Muscle layer of duodenum (tissue), 2 donors: ENCODE data around the gene SMPD3.
"Not testable (repeated sequence)": the region's sequence is repeated elsewhere in the genome, so short reads cannot be mapped to it uniquely, and the experiment has no call there.

ENCODE experiments used
- H3K27ac ChIP-seq: one replicate; pipeline ENCODE4 v1.7.0; 2013; ENCODE audit warnings: mild to moderate bottlenecking, low read length
- H3K27me3 ChIP-seq: one replicate; pipeline ENCODE4 v1.7.0; 2013; ENCODE audit warnings: low read depth, mild to moderate bottlenecking, control low read depth, low read length
- H3K36me3 ChIP-seq, 2 donors: one replicate each; pipeline ENCODE4 v1.7.0; 2013; ENCODE audit warnings: low read length in 2 of 2, control low read depth in 1 of 2, mild to moderate bottlenecking in 1 of 2; ENCODE audit not compliant: insufficient read depth in 2 of 2, control insufficient read depth in 1 of 2
- H3K4me1 ChIP-seq, 2 donors: one replicate each; pipeline ENCODE4 v1.7.0; 2013; ENCODE audit warnings: low read length in 2 of 2, mild to moderate bottlenecking in 2 of 2, control low read depth in 1 of 2, moderate library complexity in 1 of 2; ENCODE audit not compliant: insufficient read depth in 2 of 2, control insufficient read depth in 1 of 2
- H3K4me3 ChIP-seq, 2 donors: one replicate each; pipeline ENCODE4 v1.7.0; 2013; ENCODE audit warnings: low read length in 2 of 2, low read depth in 1 of 2, mild to moderate bottlenecking in 1 of 2
- H3K9me3 ChIP-seq, 2 donors: one replicate each; pipeline ENCODE4 v1.7.0; 2013; ENCODE audit warnings: low read length in 2 of 2, control low read depth in 1 of 2, mild to moderate bottlenecking in 1 of 2; ENCODE audit not compliant: control insufficient read depth in 1 of 2
- donor health status: healthy.

The SMPD3 gene

DNA sequence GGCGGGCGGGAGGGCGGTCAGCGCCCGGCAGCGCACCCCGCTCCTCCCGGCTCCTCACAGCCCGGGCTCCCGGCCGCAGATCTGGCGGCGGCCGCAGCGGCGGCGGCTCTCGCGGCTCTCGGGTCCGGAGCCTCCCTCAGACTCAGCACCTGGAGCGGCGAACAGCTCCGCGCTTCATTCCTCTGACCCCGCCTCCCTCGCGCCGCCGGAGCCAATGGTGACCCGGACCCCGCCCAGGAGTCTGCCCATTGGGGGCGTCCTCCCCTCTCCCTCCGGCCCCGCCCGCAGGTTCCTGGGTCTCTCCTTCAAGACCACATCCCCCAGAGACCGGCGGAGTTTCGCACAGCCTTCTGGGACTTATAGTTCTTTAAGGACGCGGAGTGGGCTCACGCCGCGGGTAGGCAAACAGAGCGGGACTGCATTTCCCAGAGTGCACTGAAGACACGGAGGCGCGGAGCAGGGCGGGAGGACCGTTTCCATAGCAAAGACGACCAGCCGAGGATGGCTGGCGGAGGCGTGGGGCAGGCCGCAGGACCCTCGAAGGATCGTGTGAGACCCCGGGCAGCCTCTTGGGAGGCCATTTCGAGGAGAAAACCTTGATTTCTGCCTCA is at the start of gene SMPD3:
SMPD3 (minus strand) TSS at position 149 of the 611 bp plus-strand sequence. CDS start 76,327 bp downstream, outside the sequence.
- peak within 1 kb of the TSS; percentile 64 to 83 for H3K4me3 ChIP-seq
- no peaks in the 10 kb centered on the region for H3K9me3 ChIP-seq
- H3K27ac ChIP-seq: no peak within 1 kb of the TSS
- peaks cover 0 to 24% of the 10 kb centered on the region in 2 donors for H3K4me1 ChIP-seq
- H3K27me3 ChIP-seq: peaks cover 4% of the 10 kb centered on the region
- H3K36me3 ChIP-seq: no peaks in the 10 kb centered on the region

DNA sequence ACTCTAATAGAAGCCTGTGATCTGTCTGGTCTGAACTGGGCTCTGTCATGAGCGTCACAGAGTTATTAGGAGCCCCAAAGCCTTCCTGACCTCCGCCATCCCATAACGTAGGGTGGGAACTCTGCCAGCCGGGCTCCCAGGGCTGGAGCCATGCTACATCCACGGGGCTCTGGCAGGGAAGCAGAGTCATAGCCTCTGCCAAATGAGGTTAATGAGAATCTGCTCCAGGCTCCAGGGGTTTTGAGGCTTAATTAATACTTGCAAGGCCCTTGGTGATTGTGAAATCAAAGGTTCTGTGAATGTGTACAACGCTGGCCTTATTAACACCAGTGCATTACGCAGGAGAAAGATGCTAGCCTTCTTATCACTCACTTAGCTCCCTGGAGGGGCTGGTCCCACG is 48.4 kb upstream of the SMPD3 start:
- H3K36me3 ChIP-seq: no peaks in the 10 kb centered on the region
- H3K27ac ChIP-seq: no peak overlapping the region
- H3K9me3 ChIP-seq: no peaks in the 10 kb centered on the region
- no peaks in the 10 kb centered on the region for H3K27me3 ChIP-seq
- H3K4me1 ChIP-seq: no peaks in the 10 kb centered on the region
- no peak overlapping the region for H3K4me3 ChIP-seq

DNA sequence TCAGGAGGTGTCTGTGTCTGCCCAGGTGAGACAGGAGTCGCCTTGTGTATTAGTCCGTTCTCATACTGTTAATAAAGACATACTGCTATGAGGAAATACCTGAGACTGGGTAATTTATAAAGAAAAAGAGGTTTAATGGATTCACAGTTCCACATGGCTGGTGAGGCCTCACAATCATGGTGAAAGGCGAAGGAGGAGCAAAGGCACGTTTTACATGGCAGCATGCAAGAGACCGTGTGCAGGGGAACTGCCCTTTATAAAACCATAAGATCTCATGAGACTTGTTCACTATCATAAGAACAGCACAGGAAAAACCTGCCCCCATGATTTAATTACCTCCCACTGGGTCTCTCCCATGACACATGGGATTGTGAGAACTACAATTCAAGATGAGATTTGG is 46.0 kb upstream of the SMPD3 start:
- H3K27me3 ChIP-seq, H3K27ac ChIP-seq, H3K36me3 ChIP-seq, H3K4me1 ChIP-seq, H3K9me3 ChIP-seq, H3K4me3 ChIP-seq: not testable (repeated sequence)

DNA sequence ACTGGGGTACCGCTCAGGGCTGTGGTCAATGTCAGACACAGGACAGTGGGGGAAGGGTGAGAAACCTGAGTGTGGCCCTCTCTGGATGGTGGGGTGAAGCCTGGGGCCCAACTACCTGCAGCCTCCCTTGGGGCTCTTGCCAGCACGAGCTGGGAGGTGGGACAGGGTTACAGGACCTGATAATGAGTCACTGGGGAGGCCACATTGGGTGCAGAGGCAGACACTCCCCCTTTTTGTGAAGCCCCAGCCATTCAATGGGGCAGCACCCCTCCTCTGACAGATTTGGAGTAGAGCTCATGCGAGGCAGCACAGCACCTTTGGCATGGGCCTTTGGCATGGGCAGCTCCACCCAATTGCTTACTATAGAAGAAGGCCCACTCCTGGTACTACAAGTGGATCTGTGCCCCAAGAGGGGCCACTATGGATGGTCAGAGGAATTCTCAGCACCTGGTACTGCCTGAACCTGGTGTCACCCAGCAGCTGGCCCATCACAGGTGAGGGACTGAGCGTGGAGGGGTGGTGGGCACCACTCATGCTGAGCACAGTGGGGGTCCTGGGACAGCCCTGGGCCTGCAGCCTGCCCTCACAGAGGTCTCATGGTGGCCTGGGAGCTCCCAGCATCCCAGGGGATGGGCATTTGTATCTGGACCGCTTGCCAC is 45.2 kb upstream of the SMPD3 start:
- H3K36me3 ChIP-seq: no peaks in the 10 kb centered on the region
- no peaks in the 10 kb centered on the region for H3K27me3 ChIP-seq
- no peaks in the 10 kb centered on the region for H3K9me3 ChIP-seq
- no peak overlapping the region for H3K27ac ChIP-seq
- H3K4me3 ChIP-seq: no peak overlapping the region
- peaks cover 0 to 4% of the 10 kb centered on the region in 2 donors for H3K4me1 ChIP-seq

GRCh38 chr16:68492543-68493411 is 44.5 kb upstream of the SMPD3 start:
- Histone ChIP-seq H3K4me3 (no peak overlapping the region), H3K9me3 (no peaks in the 10 kb centered on the region), H3K27me3 (no peaks in the 10 kb centered on the region), H3K4me1 (peaks cover 0 to 4% of the 10 kb centered on the region in 2 donors), H3K27ac (peak overlapping the region; percentile 67), H3K36me3 (no peaks in the 10 kb centered on the region)

- Histone ChIP-seq H3K4me1 (peaks cover 0 to 5% of the 10 kb centered on the region in 2 donors), H3K9me3 (no peaks in the 10 kb centered on the region), H3K27me3 (no peaks in the 10 kb centered on the region), H3K27ac (peak overlapping the region; percentile 29), H3K36me3 (no peaks in the 10 kb centered on the region), H3K4me3 (no peak overlapping the region)
Observed at GRCh38 chr16:68492151-68492542, 43.8 kb upstream of the SMPD3 start.

- H3K9me3 ChIP-seq: no peaks in the 10 kb centered on the region
- H3K4me1 ChIP-seq: peaks cover 0 to 11% of the 10 kb centered on the region in 2 donors
- H3K4me3 ChIP-seq: no peak overlapping the region
- no peaks in the 10 kb centered on the region for H3K27me3 ChIP-seq
- H3K27ac ChIP-seq: peak overlapping the region; percentile 58
- H3K36me3 ChIP-seq: no peaks in the 10 kb centered on the region
Observed at GRCh38 chr16:68491576-68491950, 43.3 kb upstream of the SMPD3 start.

DNA sequence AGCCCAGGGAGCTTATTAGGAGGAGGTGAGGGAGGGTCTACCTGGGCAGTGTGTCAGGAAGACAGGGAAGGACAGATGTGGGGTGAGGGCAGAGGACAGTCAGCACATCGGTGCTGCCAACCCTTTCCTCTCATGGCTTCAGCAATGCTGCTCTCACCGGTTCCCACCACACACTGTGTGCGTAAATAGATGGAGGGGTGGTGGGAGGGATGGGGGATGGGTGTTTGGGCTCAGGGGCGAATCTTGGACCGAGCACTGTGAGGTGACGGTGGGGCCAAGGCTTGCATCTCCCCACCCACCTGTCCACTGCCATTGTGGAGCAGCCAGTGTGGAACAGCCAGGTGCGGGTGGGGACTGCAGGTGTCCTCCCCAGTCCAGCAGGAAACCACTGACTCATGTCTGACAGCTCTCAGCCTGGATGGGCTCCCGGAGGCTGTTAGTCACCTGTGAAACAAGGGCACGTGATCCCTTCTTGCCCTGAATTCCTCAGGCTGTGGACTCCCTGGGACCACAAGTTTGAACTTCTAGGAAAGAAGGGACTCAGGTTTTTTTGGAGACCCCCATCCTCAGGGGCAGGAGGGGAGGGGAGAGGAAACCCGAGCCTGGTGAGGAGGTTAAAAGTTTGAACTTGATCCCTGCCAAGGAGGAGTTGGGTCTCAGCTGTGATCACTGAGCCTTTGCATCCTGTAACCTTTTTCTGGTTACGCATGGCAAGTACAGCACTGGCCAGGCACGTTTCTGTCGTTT is 42.7 kb upstream of the SMPD3 start:
- Histone ChIP-seq H3K4me1 (peaks cover 0 to 11% of the 10 kb centered on the region in 2 donors), H3K36me3 (no peaks in the 10 kb centered on the region), H3K9me3 (no peaks in the 10 kb centered on the region), H3K4me3 (no peak overlapping the region), H3K27me3 (no peaks in the 10 kb centered on the region), H3K27ac (peak overlapping the region; percentile 58)

DNA sequence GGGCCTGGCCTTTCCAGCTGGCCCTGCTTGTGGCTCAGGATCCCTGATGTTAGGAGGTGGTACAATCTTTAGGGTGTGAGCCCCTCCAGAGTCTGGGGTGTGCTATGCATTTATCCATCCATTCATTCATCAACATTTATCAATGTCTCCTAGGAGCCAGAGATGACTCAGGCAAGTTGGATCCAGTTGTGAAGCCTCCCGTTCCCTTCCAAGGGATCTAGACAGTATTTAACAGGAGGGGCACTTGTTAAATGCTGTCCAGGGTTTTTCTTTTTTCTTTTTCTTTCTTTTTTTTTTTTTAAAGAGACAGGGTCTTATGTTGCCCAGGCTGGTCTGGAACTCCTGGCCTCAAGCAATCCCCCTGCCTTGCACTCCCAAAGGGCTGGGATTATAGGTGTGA is 42.0 kb upstream of the SMPD3 start:
- H3K4me1 ChIP-seq: peaks cover 0 to 11% of the 10 kb centered on the region in 2 donors
- no peaks in the 10 kb centered on the region for H3K9me3 ChIP-seq

GRCh38 chr16:68488554-68488953 is 40.2 kb upstream of the SMPD3 start:
- no peak overlapping the region for H3K4me3 ChIP-seq
- H3K9me3 ChIP-seq: no peaks in the 10 kb centered on the region
- no peaks in the 10 kb centered on the region for H3K27me3 ChIP-seq
- H3K4me1 ChIP-seq: peaks cover 0 to 11% of the 10 kb centered on the region in 2 donors
- no peak overlapping the region for H3K27ac ChIP-seq
- H3K36me3 ChIP-seq: no peaks in the 10 kb centered on the region

More for the DNA sequence above, 42.0 kb upstream of the SMPD3 start:
- Histone ChIP-seq H3K27me3 (no peaks in the 10 kb centered on the region), H3K27ac (peak overlapping the region; percentile 39), H3K4me3 (no peak overlapping the region), H3K36me3 (no peaks in the 10 kb centered on the region)

DNA sequence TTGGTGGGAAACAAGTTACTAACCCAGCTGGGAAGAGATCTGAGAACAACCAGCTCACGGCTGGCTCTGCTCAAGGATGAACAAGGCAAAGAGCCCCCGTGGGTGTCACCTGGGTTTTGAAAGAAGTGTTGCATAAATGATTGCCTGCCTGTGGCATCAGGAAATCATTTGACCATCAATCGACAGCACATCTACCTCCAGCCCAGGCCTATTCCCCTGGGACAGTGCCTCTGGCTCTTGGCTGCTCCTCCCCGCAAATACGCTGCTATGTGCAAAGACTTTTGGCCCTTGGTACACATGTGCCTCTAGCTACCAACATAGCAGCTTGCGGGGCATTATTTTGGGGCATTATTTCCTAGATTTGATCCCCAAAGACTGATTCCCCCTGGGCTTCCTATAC is 39.4 kb upstream of the SMPD3 start:
- no peak overlapping the region for H3K27ac ChIP-seq

More for the DNA sequence above, 39.4 kb upstream of the SMPD3 start:
- no peak overlapping the region for H3K4me3 ChIP-seq
- peaks cover 0 to 2% of the 10 kb centered on the region in 2 donors for H3K9me3 ChIP-seq
- no peaks in the 10 kb centered on the region for H3K27me3 ChIP-seq
- H3K36me3 ChIP-seq: no peaks in the 10 kb centered on the region
- H3K4me1 ChIP-seq: peaks cover 0 to 11% of the 10 kb centered on the region in 2 donors
